Breast epithelium (tissue), 3 donors: Measurements from ENCODE around the gene RERE.

Experiments used
- CTCF ChIP-seq, 3 donors: fragments of 450-650 bp; IDR thresholded peaks; one replicate each; pipeline ENCODE4 v1.5.1; 2016 to 2017; ENCODE audit warnings: antibody characterized with exemption in 3 of 3, mild to moderate bottlenecking in 3 of 3, moderate library complexity in 3 of 3
- POLR2A ChIP-seq: fragments of 450-650 bp; IDR thresholded peaks from one replicate; pipeline ENCODE4 v1.6.1; 2016; ENCODE audit warnings: antibody characterized with exemption, mild to moderate bottlenecking, moderate library complexity

GRCh38 chr1:8510041-8510823 is 307.2 kb downstream of the RERE start:
- TF ChIP-seq POLR2A (no peak), CTCF (IDR thresholded peaks at IDR 0.05) (no peak)
